Hepatocyte (in vitro differentiated cells): Measurements from ENCODE around the gene RRP7A. TPM values are rescaled to one million over a fixed set of nuclear protein-coding genes. Genes with fewer than 3 reads are reported as not detected.
A peak's percentile ranks its signal among the peaks of the same experiment; 100 is the strongest.

Source experiments
- DNase-seq: peaks from one replicate; pipeline ENCODE4 v3.0.0-alpha.2; 2016; ENCODE audit warnings: low spot score
- H2AFZ ChIP-seq: fragments of 200-600 bp; sonication (generic); 2 replicates; pipeline ENCODE4 v1.6.0; 2016; ENCODE audit warnings: antibody characterized with exemption, mild to moderate bottlenecking
- H3K27ac ChIP-seq: fragments of 200-600 bp; sonication (generic); 2 replicates; pipeline ENCODE4 v1.5.1; 2016; ENCODE audit warnings: mild to moderate bottlenecking
- H3K27me3 ChIP-seq: fragments of 200-600 bp; sonication (generic); 2 replicates; pipeline ENCODE4 v1.6.1; 2016
- H3K36me3 ChIP-seq: fragments of 200-600 bp; sonication (generic); replicated peaks from 2 replicates; pipeline ENCODE4 v1.5.1; 2016; ENCODE audit warnings: low read depth; ENCODE audit not compliant: insufficient read depth
- H3K4me1 ChIP-seq: fragments of 200-600 bp; sonication (generic); 2 replicates; pipeline ENCODE4 v1.5.1; 2016; ENCODE audit warnings: mild to moderate bottlenecking, moderate library complexity; ENCODE audit not compliant: insufficient read depth
- H3K4me2 ChIP-seq: fragments of 200-600 bp; sonication (generic); 2 replicates; pipeline ENCODE4 v1.6.0; 2016
- H3K4me3 ChIP-seq: fragments of 200-600 bp; sonication (generic); 2 replicates; pipeline ENCODE4 v1.5.1; 2016; ENCODE audit warnings: mild to moderate bottlenecking
- H3K79me2 ChIP-seq: fragments of 200-600 bp; sonication (generic); 2 replicates; pipeline ENCODE4 v1.6.0; 2017; ENCODE audit warnings: mild to moderate bottlenecking
- H3K9me2 ChIP-seq: fragments of 200-600 bp; sonication (generic); replicated peaks from 2 replicates; pipeline ENCODE4 v1.6.0; 2017; ENCODE audit warnings: mild to moderate bottlenecking; ENCODE audit not compliant: insufficient read depth
- H3K9me3 ChIP-seq: fragments of 200-600 bp; sonication (generic); 2 replicates; pipeline ENCODE4 v1.5.1; 2016; ENCODE audit warnings: low read depth, mild to moderate bottlenecking
- H4K20me1 ChIP-seq: fragments of 200-600 bp; sonication (generic); 2 replicates; pipeline ENCODE4 v1.6.0; 2016; ENCODE audit warnings: mild to moderate bottlenecking; ENCODE audit not compliant: insufficient read depth, poor library complexity, severe bottlenecking
- CTCF ChIP-seq: fragments of 200-600 bp; sonication (generic); IDR thresholded peaks from 2 replicates; pipeline ENCODE4 v1.5.1; 2016; ENCODE audit warnings: antibody characterized with exemption, mild to moderate bottlenecking; ENCODE audit not compliant: poor library complexity
- EZH2 ChIP-seq: fragments of 200-600 bp; sonication (generic); IDR thresholded peaks from 2 replicates; pipeline ENCODE4 v1.6.1; 2016; ENCODE audit warnings: antibody characterized with exemption, mild to moderate bottlenecking, borderline replicate concordance
- EZH2phosphoT487 ChIP-seq: fragments of 200-600 bp; sonication (generic); IDR thresholded peaks from one replicate; pipeline ENCODE4 v1.6.1; 2018; ENCODE audit warnings: antibody characterized with exemption, mild to moderate bottlenecking, low read depth, moderate library complexity; ENCODE audit not compliant: unreplicated experiment, severe bottlenecking
- WGBS: methylation state at CpG from one replicate; pipeline ENCODE4 v1.1.6; 2016; ENCODE audit warnings: low lambda C conversion rate; ENCODE audit errors: missing lambda C conversion rate; 5-methylcytosine and 5-hydroxymethylcytosine counted together
- polyA plus RNA-seq: library from polyadenylated mRNA; unstranded; fragments of >200 nt; fragmentation: Nextera tagmentation; extraction: Ambion mirVana; gene quantifications from 2 replicates; pipeline ENCODE4 v1.2.1, GENCODE V29; 2016
- total RNA-seq: library from RNA; depleted of rRNA; stranded (reverse); fragments of >200 nt; gene quantifications from 2 replicates; pipeline ENCODE4 v1.2.3, GENCODE V29; 2014

The RRP7A gene
- total and polyA plus RNA-seq, 2 experiments from 2014 or later: 27.6 to 51.6 TPM

GRCh38 chr22:42562684-42563083 is 43.1 kb upstream of the RRP7A start:
- H3K27me3 ChIP-seq: no peaks in the 10 kb centered on the region
- H3K27ac ChIP-seq: no peak overlapping the region
- H3K9me3 ChIP-seq: no peaks in the 10 kb centered on the region
- WGBS: 89% methylated on average over 2 of the region's 2 CpGs
- no peak overlapping the region for H2AFZ ChIP-seq
- no peaks in the 10 kb centered on the region for H3K79me2 ChIP-seq
- no peaks in the 10 kb centered on the region for H3K36me3 ChIP-seq
- H3K4me3 ChIP-seq: no peak overlapping the region
- TF ChIP-seq EZH2phosphoT487: no peak
- TF ChIP-seq EZH2: no peak
- no peak for TF ChIP-seq CTCF
- H3K4me2 ChIP-seq: peak overlapping the region; percentile 32
- H3K4me1 ChIP-seq: no peaks in the 10 kb centered on the region
- H3K9me2 ChIP-seq: no peaks in the 10 kb centered on the region
- no peaks in the 10 kb centered on the region for H4K20me1 ChIP-seq
- DNase-seq: no peak

- Histone ChIP-seq H3K27me3 (no peaks in the 10 kb centered on the region), H3K9me3 (no peaks in the 10 kb centered on the region), H4K20me1 (no peaks in the 10 kb centered on the region), H3K9me2 (no peaks in the 10 kb centered on the region), H2AFZ (no peak overlapping the region), H3K27ac (no peak overlapping the region), H3K4me3 (no peak overlapping the region), H3K36me3 (no peaks in the 10 kb centered on the region), H3K4me1 (no peaks in the 10 kb centered on the region), H3K79me2 (no peaks in the 10 kb centered on the region), H3K4me2 (peak overlapping the region; percentile 32)
- TF ChIP-seq EZH2 (no peak), CTCF (no peak), EZH2phosphoT487 (no peak)
- no peak for DNase-seq
- WGBS: 52% methylated on average over 8 of the region's 8 CpGs
Measured at GRCh38 chr22:42562279-42562678, 42.7 kb upstream of the RRP7A start.

GRCh38 chr22:42561856-42562255 is 42.3 kb upstream of the RRP7A start:
- H3K27me3 ChIP-seq: no peaks in the 10 kb centered on the region
- H3K9me2 ChIP-seq: no peaks in the 10 kb centered on the region
- H3K79me2 ChIP-seq: no peaks in the 10 kb centered on the region
- no peak overlapping the region for H2AFZ ChIP-seq
- no peaks in the 10 kb centered on the region for H3K4me1 ChIP-seq
- no peaks in the 10 kb centered on the region for H3K9me3 ChIP-seq
- no peaks in the 10 kb centered on the region for H4K20me1 ChIP-seq
- WGBS: 75% methylated on average over 5 of the region's 5 CpGs
- no peaks in the 10 kb centered on the region for H3K36me3 ChIP-seq
- H3K27ac ChIP-seq: no peak overlapping the region
- TF ChIP-seq EZH2phosphoT487 (no peak), CTCF (no peak), EZH2 (no peak)
- peak overlapping the region; percentile 32 for H3K4me2 ChIP-seq
- no peak for DNase-seq
- no peak overlapping the region for H3K4me3 ChIP-seq

GRCh38 chr22:42560781-42561180 is 41.2 kb upstream of the RRP7A start:
- Histone ChIP-seq H3K4me2 (no peak overlapping the region), H3K36me3 (no peaks in the 10 kb centered on the region), H3K79me2 (no peaks in the 10 kb centered on the region), H3K4me3 (no peak overlapping the region), H3K9me3 (no peaks in the 10 kb centered on the region), H3K27ac (no peak overlapping the region), H3K27me3 (no peaks in the 10 kb centered on the region), H3K9me2 (no peaks in the 10 kb centered on the region), H2AFZ (no peak overlapping the region), H4K20me1 (no peaks in the 10 kb centered on the region), H3K4me1 (no peaks in the 10 kb centered on the region)
- TF ChIP-seq CTCF (peak; percentile 42), EZH2 (no peak)
- DNase-seq: no peak
- 58% methylated on average over 7 of the region's 7 CpGs for WGBS
